HEK293T (cell line): ENCODE measurements around the gene USP49.

Experiments
- CTCF ChIA-PET: fragments of 350-600 bp; formaldehyde crosslinking; extraction: SDS; loops from one replicate; lab custom pipeline; 2021; ENCODE audit warnings: antibody characterized with exemption, inconsistent platforms; lab: Yijun Ruan, JAX
- POLR2A ChIA-PET: fragments of 350-600 bp; formaldehyde crosslinking; extraction: SDS; loops from one replicate; lab custom pipeline; 2020; ENCODE audit warnings: antibody characterized with exemption, inconsistent platforms; lab: Yijun Ruan, JAX
- DNase-seq: peaks from one replicate; pipeline ENCODE4 v3.0.0; 2012; ENCODE audit warnings: mixed read lengths; ENCODE audit errors: extremely low spot score
- ARNT ChIP-seq: fragments of 450-650 bp; IDR thresholded peaks from 2 replicates; pipeline ENCODE4 v1.6.1; 2017; ENCODE audit warnings: mild to moderate bottlenecking
- BHLHE40 ChIP-seq: fragments of 450-650 bp; IDR thresholded peaks from 2 replicates; pipeline ENCODE4 v1.6.1; 2016; ENCODE audit warnings: mild to moderate bottlenecking, moderate library complexity, borderline replicate concordance
- CTBP1 ChIP-seq: fragments of 450-650 bp; IDR thresholded peaks from 2 replicates; pipeline ENCODE4 v1.6.1; 2016; ENCODE audit warnings: borderline replicate concordance
- ELF4 ChIP-seq: fragments of 450-650 bp; IDR thresholded peaks from 2 replicates; pipeline ENCODE4 v1.6.1; 2017; ENCODE audit warnings: antibody characterized with exemption
- FOXA1 ChIP-seq: fragments of 450-650 bp; IDR thresholded peaks from 2 replicates; pipeline ENCODE4 v1.6.1; 2016; ENCODE audit warnings: mild to moderate bottlenecking
- FOXK2 ChIP-seq: fragments of 450-650 bp; IDR thresholded peaks from 2 replicates; pipeline ENCODE4 v1.6.1; 2016; ENCODE audit warnings: mild to moderate bottlenecking
- FOXM1 ChIP-seq: fragments of 450-650 bp; IDR thresholded peaks from 2 replicates; pipeline ENCODE4 v1.6.1; 2017; ENCODE audit warnings: mild to moderate bottlenecking, borderline replicate concordance
- HDGF ChIP-seq: fragments of 450-650 bp; IDR thresholded peaks from 2 replicates; pipeline ENCODE4 v1.6.1; 2017; ENCODE audit warnings: antibody characterized with exemption, borderline replicate concordance
- L3MBTL2 ChIP-seq: fragments of 450-650 bp; conservative IDR thresholded peaks from 2 replicates; pipeline ENCODE4 v1.6.1; 2016; ENCODE audit warnings: mild to moderate bottlenecking
- LEF1 ChIP-seq: fragments of 450-650 bp; IDR thresholded peaks from 2 replicates; pipeline ENCODE4 v1.6.1; 2017; ENCODE audit warnings: mild to moderate bottlenecking, borderline replicate concordance
- NFRKB ChIP-seq: fragments of 450-650 bp; IDR thresholded peaks from 2 replicates; pipeline ENCODE4 v1.6.1; 2016; ENCODE audit warnings: mild to moderate bottlenecking, moderate library complexity
- PKNOX1 ChIP-seq: fragments of 450-650 bp; IDR thresholded peaks from 2 replicates; pipeline ENCODE4 v1.6.1; 2016
- SP1 ChIP-seq: fragments of 450-650 bp; IDR thresholded peaks from 2 replicates; pipeline ENCODE4 v1.6.1; 2017
- SUZ12 ChIP-seq: fragments of 450-650 bp; IDR thresholded peaks from 2 replicates; pipeline ENCODE4 v1.6.1; 2016; ENCODE audit warnings: mild to moderate bottlenecking
- TARDBP ChIP-seq: fragments of 450-650 bp; IDR thresholded peaks from 2 replicates; pipeline ENCODE4 v1.6.1; 2016
- ZNF384 ChIP-seq: fragments of 450-650 bp; IDR thresholded peaks from 2 replicates; pipeline ENCODE4 v1.6.1; 2016

The USP49 gene

GRCh38 chr6:41840326-41840725 lies 54.8 kb downstream of the USP49 start:
- CTCF ChIA-PET: no interaction called here
- POLR2A ChIA-PET: no interaction called here
- no peak for DNase-seq

GRCh38 chr6:41836660-41837052 lies 58.5 kb downstream of the USP49 start:
- TF ChIP-seq LEF1: no peak
- TF ChIP-seq TARDBP: no peak
- TF ChIP-seq ELF4: no peak
- TF ChIP-seq FOXA1: no peak
- TF ChIP-seq NFRKB: no peak
- TF ChIP-seq SUZ12: no peak
- TF ChIP-seq L3MBTL2: no peak
- TF ChIP-seq CTBP1: no peak
- no peak for TF ChIP-seq FOXK2
- TF ChIP-seq PKNOX1: no peak
- TF ChIP-seq FOXM1: no peak
- no peak for TF ChIP-seq ZNF384
- CTCF ChIA-PET: no interaction called here
- no peak for DNase-seq
- POLR2A ChIA-PET: no interaction called here

More at GRCh38 chr6:41840326-41840725, 54.8 kb downstream of the USP49 start:
- TF ChIP-seq FOXM1: no peak

- POLR2A ChIA-PET: no interaction called here
- DNase-seq: no peak
- no peak for TF ChIP-seq PKNOX1
- TF ChIP-seq L3MBTL2: no peak
- TF ChIP-seq CTBP1: no peak
- no peak for TF ChIP-seq ZNF384
- no peak for TF ChIP-seq TARDBP
- CTCF ChIA-PET: no interaction called here
Measured at GRCh38 chr6:41836022-41836659, 59.0 kb downstream of the USP49 start.

GRCh38 chr6:41832263-41832662 lies 62.9 kb downstream of the USP49 start:
- TF ChIP-seq SUZ12 (no peak), FOXK2 (no peak), ELF4 (no peak), FOXM1 (no peak), BHLHE40 (no peak), ARNT (no peak), PKNOX1 (no peak)
- ChIA-PET CTCF (interaction anchor here (0.5 kb wide), 1 partner anchor 132 kb away, joined by 4 read pairs; no protein-coding TSS in a partner anchor), POLR2A (interaction anchor here (1.9 kb wide), 1 partner anchor 45 kb away, joined by 7 read pairs; the partner anchor contains the start of gene TOMM6)
- no peak for DNase-seq

GRCh38 chr6:41826343-41827022 lies 68.7 kb downstream of the USP49 start:
- TF ChIP-seq FOXK2 (no peak), CTBP1 (no peak), PKNOX1 (no peak), L3MBTL2 (no peak), ZNF384 (no peak), ARNT (no peak), FOXM1 (no peak), SUZ12 (no peak), LEF1 (no peak), BHLHE40 (no peak), HDGF (no peak), TARDBP (no peak), SP1 (no peak), NFRKB (no peak), ELF4 (no peak), FOXA1 (no peak)
- ChIA-PET POLR2A (no interaction called here), CTCF (no interaction called here)
- no peak for DNase-seq
